ENCODE measurements around the gene PRKG1. TPM values are rescaled to one million over a fixed set of nuclear protein-coding genes. Genes with fewer than 3 reads are reported as not detected.
"Not testable (repeated sequence)": the region's sequence is repeated elsewhere in the genome, so short reads cannot be mapped to it uniquely, and the experiment has no call there.

Gene PRKG1
- polyA plus RNA-seq, 4 donors, result 12.7 to 21.2 (median 15.0) TPM

- no peak for DNase-seq (ENCODE audit: low read depth in 4 of 4, low spot score in 3 of 4)
Observed at GRCh38 chr10:51112013-51112412, 37.7 kb downstream of the PRKG1 start.

- DNase-seq (ENCODE audit: low read depth in 4 of 4, low spot score in 3 of 4), result no peak
Observed at GRCh38 chr10:51113007-51113406, 38.7 kb downstream of the PRKG1 start.

- no peak for DNase-seq (ENCODE audit: low read depth in 4 of 4, low spot score in 3 of 4)
Observed at GRCh38 chr10:51117053-51117660, 42.9 kb downstream of the PRKG1 start.

- DNase-seq (ENCODE audit: low read depth in 4 of 4, low spot score in 3 of 4), result no peak
Observed at GRCh38 chr10:51117794-51118193, 43.5 kb downstream of the PRKG1 start.

- no peak for DNase-seq (ENCODE audit: low read depth in 4 of 4, low spot score in 3 of 4)
Observed at GRCh38 chr10:51119441-51119840, 45.2 kb downstream of the PRKG1 start.

GRCh38 chr10:51121861-51122260 is 47.6 kb downstream of the PRKG1 start:
- no peak for DNase-seq (ENCODE audit: low read depth in 4 of 4, low spot score in 3 of 4)

- no peak for DNase-seq (ENCODE audit: low read depth in 4 of 4, low spot score in 3 of 4)
Observed at GRCh38 chr10:51124852-51125251, 50.6 kb downstream of the PRKG1 start.

GRCh38 chr10:51125518-51125917 is 51.2 kb downstream of the PRKG1 start:
- no peak for DNase-seq (ENCODE audit: low read depth in 4 of 4, low spot score in 3 of 4)

GRCh38 chr10:51129946-51130544 is 55.8 kb downstream of the PRKG1 start:
- no peak for DNase-seq (ENCODE audit: low read depth in 4 of 4, low spot score in 3 of 4)

- no peak for DNase-seq (ENCODE audit: low read depth in 4 of 4, low spot score in 3 of 4)
Observed at GRCh38 chr10:51137756-51138529, 63.7 kb downstream of the PRKG1 start.

GRCh38 chr10:51139176-51139575 is 64.9 kb downstream of the PRKG1 start:
- no peak for DNase-seq (ENCODE audit: low read depth in 4 of 4, low spot score in 3 of 4)

GRCh38 chr10:51141010-51141409 is 66.7 kb downstream of the PRKG1 start:
- DNase-seq (ENCODE audit: low read depth in 4 of 4, low spot score in 3 of 4), result no peak

- DNase-seq (ENCODE audit: low read depth in 4 of 4, low spot score in 3 of 4), result no peak
Observed at GRCh38 chr10:51144161-51144781, 70.0 kb downstream of the PRKG1 start.

GRCh38 chr10:51145375-51145774 is 71.1 kb downstream of the PRKG1 start:
- DNase-seq (ENCODE audit: low read depth in 4 of 4, low spot score in 3 of 4), result no peak

GRCh38 chr10:51147644-51148399 is 73.5 kb downstream of the PRKG1 start:
- no peak for DNase-seq (ENCODE audit: low read depth in 4 of 4, low spot score in 3 of 4)

GRCh38 chr10:51156926-51157325 is 82.6 kb downstream of the PRKG1 start:
- DNase-seq (ENCODE audit: low read depth in 4 of 4, low spot score in 3 of 4), result no peak

GRCh38 chr10:51158832-51159231 is 84.5 kb downstream of the PRKG1 start:
- DNase-seq (ENCODE audit: low read depth in 4 of 4, low spot score in 3 of 4), result no peak

GRCh38 chr10:51159841-51160240 is 85.6 kb downstream of the PRKG1 start:
- no peak for DNase-seq (ENCODE audit: low read depth in 4 of 4, low spot score in 3 of 4)

- DNase-seq (ENCODE audit: low read depth in 4 of 4, low spot score in 3 of 4), result no peak
Observed at GRCh38 chr10:51162002-51162401, 87.7 kb downstream of the PRKG1 start.

- DNase-seq (ENCODE audit: low read depth in 4 of 4, low spot score in 3 of 4), result not testable (repeated sequence)
Observed at GRCh38 chr10:51163380-51164049, 89.2 kb downstream of the PRKG1 start.
